Activated CD4-positive, alpha-beta T cell treated with anti-CD3 and anti-CD28 coated beads, Interleukin-2, amount 50 U/mL, for 16 hours (primary cell): ENCODE data around the gene CPT1B.
"Not testable (repeated sequence)": the region's sequence is repeated elsewhere in the genome, so short reads cannot be mapped to it uniquely, and the experiment has no call there.

Experiments used
- DNase-seq: peaks from one replicate; pipeline ENCODE4 v3.0.0-alpha.2; 2020

Gene CPT1B

DNA sequence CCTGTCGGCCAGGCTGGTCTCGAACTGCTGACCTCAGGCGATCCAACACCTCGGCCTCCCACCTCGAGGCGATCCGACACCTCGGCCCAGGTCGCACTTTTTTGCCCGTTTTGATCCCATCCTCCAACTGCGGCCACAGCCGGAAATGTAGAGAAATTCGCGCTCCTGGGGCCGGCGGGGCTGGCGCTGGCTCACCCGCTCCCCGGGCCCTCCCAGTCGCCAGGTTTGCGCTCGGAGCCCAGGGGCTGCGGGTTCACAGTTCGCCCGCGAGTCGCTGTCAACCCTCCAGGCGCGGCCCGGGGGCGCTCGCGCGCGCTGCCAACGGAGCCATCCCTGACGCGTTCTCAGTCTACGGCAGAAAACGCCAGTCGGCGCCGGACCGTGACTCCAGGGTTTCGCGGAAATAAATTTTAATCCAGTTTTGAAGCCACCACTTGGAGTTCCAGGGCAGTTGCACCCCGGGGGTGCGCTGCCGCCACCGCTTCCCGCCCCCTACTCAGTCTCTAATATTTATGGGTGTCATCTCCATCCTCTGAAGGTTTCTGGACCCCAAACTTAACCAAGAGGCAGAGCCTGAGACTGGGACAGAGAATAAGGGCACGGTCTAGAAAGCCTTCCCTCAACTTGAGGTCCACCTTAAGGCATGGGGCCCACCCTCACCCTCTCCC is 34.0 kb downstream of the CPT1B start:
- peak; percentile 90 for DNase-seq

DNA sequence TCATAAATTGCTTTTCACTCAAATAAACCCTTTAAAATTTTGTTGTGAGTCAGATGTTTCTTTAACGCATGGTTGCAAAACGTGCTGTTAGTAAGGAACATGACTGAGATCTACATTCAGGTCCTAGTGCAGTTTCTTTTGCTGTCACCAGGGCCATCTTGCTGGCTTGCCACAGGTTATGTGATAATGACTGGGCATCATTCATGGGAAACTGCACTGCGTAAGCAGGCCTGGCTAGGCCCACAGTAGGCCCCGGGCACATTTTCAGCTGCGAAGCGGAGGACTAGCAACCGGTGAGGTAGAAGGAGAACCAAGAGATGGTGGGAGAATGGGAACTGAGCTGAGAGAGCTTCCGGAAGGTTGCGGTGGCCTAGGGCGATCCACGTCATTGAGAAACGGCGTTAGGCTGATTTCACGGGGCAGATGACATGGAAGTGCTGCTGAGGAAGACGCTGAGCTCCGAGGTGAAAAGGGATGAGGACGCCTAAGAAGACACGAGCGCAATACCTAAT is 35.8 kb downstream of the CPT1B start:
- peak; percentile 87 for DNase-seq

GRCh38 chr22:50541667-50542026 is 36.6 kb downstream of the CPT1B start:
- DNase-seq: peak; percentile 90

GRCh38 chr22:50540381-50540780 is 37.8 kb downstream of the CPT1B start:
- DNase-seq: no peak

DNA sequence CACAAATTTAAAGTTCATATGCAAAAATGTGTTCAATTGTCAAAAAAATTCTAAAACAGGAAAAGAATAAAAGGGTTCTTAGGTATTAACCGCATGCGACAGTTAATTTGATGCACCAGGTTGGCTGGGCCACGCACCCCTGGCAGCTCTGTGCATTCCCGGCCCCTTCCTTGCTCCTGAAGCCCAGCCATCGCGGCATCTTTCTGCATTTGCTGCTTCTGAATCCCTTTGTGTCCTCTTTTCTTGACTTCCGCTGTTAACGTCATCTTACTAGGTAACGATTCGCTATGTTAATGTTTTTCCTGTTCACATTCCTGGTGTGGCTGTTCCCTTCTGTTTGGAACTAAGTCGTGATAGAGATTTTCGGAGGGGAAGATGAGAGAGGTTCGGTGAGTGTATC is 40.5 kb downstream of the CPT1B start:
- no peak for DNase-seq

DNA sequence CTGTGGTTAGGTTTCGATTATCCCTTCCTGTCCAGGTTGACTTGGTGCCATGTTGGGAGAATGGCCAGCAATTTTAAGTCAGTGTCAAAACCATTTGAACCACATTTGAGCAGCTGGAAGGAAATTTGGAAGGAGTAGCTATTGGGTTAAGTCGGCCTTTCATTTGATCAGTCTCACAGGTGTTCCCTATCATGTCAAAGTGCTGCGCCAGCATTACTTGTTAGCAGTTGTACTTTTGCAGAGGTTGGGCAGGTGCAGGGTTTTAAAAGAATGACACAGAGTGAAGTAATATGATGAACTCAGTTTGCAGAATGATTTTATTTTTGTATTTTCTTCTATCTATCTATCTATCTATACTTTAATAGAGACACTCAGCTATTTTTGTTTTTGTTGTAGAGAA is 42.0 kb downstream of the CPT1B start:
- no peak for DNase-seq

GRCh38 chr22:50535113-50535512 is 43.1 kb downstream of the CPT1B start:
- DNase-seq: no peak

DNA sequence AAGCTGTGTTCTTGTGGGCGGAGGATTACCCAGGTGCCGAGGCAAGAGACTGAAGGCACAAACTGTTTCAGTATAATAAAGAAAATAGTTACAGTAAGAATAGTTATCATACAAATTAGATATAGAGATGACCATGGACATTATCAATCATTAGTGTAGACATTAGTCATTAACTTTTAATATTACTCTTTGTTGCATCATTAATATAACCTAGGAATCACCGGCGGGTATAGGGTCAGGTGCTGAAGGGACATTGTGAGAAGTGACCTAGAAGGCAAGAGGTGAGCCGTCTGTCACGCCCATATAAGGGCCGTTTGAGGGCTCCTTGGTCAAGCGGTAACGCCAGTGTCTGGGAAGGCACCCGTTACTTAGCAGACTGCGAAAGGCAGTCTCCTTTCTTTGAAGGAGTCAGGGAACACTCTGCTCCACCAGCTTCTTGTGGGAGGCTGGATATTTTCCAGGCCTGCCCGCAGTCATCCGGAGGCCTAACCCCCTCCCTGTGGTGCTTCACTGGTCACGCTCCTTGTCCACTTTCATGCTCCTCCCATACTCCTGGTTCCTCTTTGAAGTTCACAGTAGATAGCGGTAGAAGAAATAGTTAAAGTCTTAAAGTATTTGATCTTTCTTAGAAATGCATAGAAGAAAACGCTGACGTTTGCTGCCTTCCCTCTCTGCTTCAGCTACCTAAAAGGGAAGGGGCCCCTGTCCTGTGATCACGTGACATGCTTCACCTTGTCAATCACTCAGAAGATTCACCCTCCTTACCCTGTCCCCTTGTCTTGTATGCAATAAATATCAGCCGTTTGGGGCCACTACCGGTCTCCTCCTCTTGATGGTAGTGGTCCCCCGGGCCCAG is 44.1 kb downstream of the CPT1B start:
- not testable (repeated sequence) for DNase-seq

- no peak for DNase-seq
Observed at GRCh38 chr22:50532824-50533796, 45.1 kb downstream of the CPT1B start.

GRCh38 chr22:50531962-50532674 is 46.1 kb downstream of the CPT1B start:
- no peak for DNase-seq

- peak; percentile 78 for DNase-seq
Observed at GRCh38 chr22:50531546-50531961, 46.7 kb downstream of the CPT1B start.

DNA sequence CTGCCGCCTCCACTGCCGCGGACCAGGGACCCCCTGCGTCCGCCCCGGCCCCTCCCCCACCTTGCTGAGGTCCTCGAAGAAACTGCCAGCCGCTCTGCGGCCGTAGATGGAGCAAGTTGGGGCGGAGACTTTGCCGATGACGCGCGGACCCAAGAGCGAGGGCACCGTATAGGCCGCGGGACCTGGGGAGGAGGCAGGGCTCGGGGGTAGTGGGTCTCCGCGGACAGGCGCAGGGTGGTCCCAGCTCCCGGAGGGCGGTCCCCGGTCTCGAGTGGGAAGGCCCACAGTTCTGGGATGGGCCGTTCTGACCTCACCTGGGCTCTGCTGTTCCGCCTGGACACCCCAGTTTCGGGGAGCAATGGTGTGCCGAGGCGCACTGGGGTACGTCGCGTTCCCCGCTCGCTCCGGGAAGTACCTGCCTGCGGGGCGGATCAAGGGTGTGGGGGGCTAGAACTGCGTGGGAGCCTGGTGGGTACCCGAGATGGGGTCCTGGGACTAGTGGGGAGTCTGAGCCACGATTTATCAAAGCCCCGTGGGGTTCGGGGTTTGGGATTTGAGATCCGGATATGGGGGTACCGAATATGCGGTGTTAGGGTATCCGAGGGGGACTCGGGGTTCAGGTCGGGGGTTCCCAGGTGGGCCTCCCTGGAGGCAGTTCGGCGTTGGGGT is 47.2 kb downstream of the CPT1B start:
- peak; percentile 92 for DNase-seq

DNA sequence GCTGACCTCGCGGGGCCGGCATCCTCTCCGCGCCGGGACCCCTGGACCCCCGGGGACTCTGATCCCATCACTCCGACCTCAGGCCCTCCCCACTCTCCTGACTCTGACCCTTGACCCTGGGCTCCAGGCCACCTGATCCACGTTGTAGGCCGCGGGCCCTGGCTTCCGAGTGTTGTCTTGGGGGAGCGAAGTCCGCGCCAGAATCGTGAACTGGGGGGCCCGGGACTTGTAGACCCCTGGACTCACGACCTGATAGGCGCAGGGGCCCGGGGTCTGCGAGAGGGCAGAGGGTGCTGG is 47.7 kb downstream of the CPT1B start:
- no peak for DNase-seq

DNA sequence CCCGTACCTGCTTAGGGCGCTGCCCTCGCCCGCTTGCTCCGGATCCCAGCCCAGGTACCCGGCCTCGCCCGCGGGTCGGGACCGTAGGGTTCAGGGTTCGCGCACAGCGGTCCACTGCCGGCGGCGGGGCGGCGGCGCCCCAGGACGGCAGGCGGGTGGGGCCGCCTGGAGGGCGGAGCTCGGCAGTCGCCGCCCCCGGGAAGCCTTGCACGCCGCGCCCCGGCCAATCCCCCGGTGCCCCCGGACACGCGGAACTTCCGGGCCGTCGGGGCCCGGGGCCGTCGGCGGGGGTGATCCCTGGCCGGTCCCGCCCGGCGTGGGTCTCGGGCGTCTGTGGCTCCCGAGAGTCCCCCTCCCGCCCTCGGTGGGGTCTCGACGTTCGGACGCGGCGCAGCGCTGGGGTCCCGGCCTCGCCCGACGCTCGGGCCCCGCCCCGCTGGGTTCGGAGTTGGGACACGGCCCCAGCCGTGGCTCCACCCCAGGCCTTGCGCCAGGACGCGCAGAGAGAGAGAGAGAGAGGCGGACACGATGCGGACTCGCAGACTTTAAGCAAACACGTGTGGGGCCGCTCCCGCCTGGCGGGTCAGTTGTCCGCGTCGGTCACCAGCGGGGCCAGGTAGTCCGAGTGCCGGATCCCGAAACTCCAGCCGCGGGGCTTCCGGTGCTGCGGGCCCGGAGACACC is 48.2 kb downstream of the CPT1B start, which contains the start of gene TYMP:
Gene TYMP, minus strand, starts transcription at position 116 of the 683 bp plus-strand sequence. CDS start 303 bp downstream, outside the sequence.
- peak; percentile 81 for DNase-seq

- DNase-seq: no peak
Observed at GRCh38 chr22:50529416-50529896, 48.8 kb downstream of the CPT1B start.

DNA sequence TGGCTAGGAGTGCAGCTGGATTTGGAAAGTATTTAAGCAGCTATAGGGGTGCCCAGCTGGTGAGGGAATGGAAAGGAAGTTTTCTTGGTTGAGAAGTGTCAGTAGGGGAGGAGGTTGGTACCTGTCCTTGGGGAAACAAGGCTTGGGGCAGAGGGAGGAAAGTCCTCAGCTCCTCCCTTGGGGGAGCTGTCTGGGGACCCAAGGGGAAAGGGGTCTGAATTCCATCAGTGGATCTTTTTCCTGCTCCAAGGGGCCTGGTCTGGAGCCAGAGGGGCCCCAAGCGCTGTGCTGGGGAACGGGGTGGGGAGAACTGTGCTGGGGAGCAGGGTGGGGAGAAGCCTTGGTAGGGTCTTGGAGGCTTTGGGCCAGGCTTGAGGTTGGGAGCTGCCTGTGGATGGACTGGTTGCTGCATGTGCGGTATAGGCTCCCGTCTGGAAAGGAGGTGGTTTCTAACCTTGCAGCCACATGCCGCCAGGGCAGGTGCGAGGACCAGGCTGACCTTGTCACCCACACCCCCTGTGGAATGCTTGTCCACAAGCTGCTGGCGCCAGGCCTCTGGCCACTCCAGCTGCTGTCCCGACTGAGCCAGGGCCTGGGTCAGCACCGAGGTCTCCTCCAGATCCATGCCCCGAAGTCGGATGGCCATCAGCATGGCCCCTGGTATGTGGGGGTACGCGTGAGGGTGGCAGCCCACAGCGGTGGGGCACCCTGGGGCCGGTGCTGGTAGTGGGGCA is 49.4 kb downstream of the CPT1B start:
- no peak for DNase-seq

DNA sequence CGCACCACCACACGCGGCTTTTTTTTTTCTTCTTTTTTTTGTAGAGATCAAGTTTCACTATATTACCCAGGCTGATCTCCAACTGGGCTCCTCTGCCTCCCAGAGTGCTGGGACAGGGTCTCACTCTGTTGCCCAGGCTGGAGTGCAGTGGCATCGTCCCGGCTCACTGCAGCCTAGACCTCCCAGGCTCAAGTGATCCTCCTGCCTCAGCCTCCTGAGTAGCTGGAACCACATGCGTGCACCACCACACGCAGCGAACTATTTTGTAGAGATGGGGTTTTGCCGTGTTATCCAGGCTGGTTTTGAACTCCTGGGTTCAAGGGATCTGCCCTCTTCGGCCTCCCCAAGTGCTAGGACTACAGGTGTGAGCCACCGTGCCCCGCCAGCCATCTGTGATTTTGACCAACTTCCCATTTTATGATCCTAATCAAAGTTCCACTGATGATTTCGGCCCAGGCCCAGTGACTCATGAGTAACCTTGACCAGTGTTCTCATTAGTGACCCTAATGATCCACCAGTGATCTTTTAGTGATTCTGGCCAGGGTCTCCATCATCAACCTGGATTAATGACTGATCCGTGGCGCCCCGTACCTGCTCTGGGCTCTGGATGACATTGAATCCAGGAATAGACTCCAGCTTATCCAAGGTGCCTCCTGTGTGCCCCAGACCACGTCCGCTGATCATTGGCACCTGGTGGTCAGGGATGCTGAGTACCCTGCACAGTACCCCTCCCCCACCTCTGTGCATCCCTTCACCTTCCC is 50.1 kb downstream of the CPT1B start:
- no peak for DNase-seq

GRCh38 chr22:50526834-50527801 is 51.1 kb downstream of the CPT1B start:
- DNase-seq: peak; percentile 80
